GM19239 (cell line): ENCODE measurements around the gene ASIP.
"Not testable (repeated sequence)": the region's sequence is repeated elsewhere in the genome, so short reads cannot be mapped to it uniquely, and the experiment has no call there.

Experiments used
- DNase-seq: peaks from one replicate; pipeline ENCODE4 v3.0.0; 2011; ENCODE audit warnings: low spot score; ENCODE audit not compliant: insufficient read length
- FAIRE-seq: peaks from 2 replicates; lab custom pipeline; 2011; peaks lifted over from hg19 to GRCh38; lab: Jason Lieb, UNC

Gene ASIP

GRCh38 chr20:34240121-34240520 lies 1.1 kb upstream of the ASIP start:
- FAIRE-seq = no peak
- no peak for DNase-seq

GRCh38 chr20:34242015-34242414 lies 792 bp downstream of the ASIP start:
- DNase-seq, FAIRE-seq: not testable (repeated sequence)

- no peak for DNase-seq
- no peak for FAIRE-seq
These were observed 1.7 kb downstream of the ASIP start for GRCh38 chr20:34242879-34243278.

- no peak for DNase-seq
- no peak for FAIRE-seq
These were observed 2.2 kb downstream of the ASIP start for GRCh38 chr20:34243377-34243776.

GRCh38 chr20:34246126-34246626 lies 5.0 kb downstream of the ASIP start:
- FAIRE-seq (no peak), DNase-seq (no peak)

GRCh38 chr20:34249291-34249690 lies 8.1 kb downstream of the ASIP start:
- FAIRE-seq (no peak), DNase-seq (no peak)

GRCh38 chr20:34250005-34250404 lies 8.8 kb downstream of the ASIP start:
- DNase-seq (no peak), FAIRE-seq (no peak)

- FAIRE-seq (no peak), DNase-seq (no peak)
These were observed 10.4 kb downstream of the ASIP start for GRCh38 chr20:34251619-34252018.

GRCh38 chr20:34252431-34253086 lies 11.3 kb downstream of the ASIP start:
- FAIRE-seq, DNase-seq: not testable (repeated sequence)

- DNase-seq (no peak), FAIRE-seq (no peak)
These were observed 13.8 kb downstream of the ASIP start for GRCh38 chr20:34254979-34255378.

- DNase-seq = no peak
- FAIRE-seq = no peak
These were observed 15.5 kb downstream of the ASIP start for GRCh38 chr20:34256629-34257124.

GRCh38 chr20:34260208-34260942 lies 19.2 kb downstream of the ASIP start:
- no peak for FAIRE-seq
- no peak for DNase-seq

GRCh38 chr20:34262488-34263288 lies 21.5 kb downstream of the ASIP start:
- DNase-seq (no peak), FAIRE-seq (peak; percentile 69)

- not testable (repeated sequence) for FAIRE-seq
These were observed 22.2 kb downstream of the ASIP start for GRCh38 chr20:34263468-34263867.

GRCh38 chr20:34264141-34264540 lies 22.9 kb downstream of the ASIP start:
- no peak for FAIRE-seq
- DNase-seq = no peak

More at GRCh38 chr20:34263468-34263867, 22.2 kb downstream of the ASIP start:
- DNase-seq = not testable (repeated sequence)

GRCh38 chr20:34268145-34268544 lies 26.9 kb downstream of the ASIP start:
- no peak for FAIRE-seq
- DNase-seq = no peak

- FAIRE-seq (no peak), DNase-seq (no peak)
These were observed 27.8 kb downstream of the ASIP start for GRCh38 chr20:34268851-34269636.

- no peak for FAIRE-seq
- no peak for DNase-seq
These were observed 28.9 kb downstream of the ASIP start for GRCh38 chr20:34269996-34270627.

- DNase-seq (no peak), FAIRE-seq (no peak)
These were observed 30.7 kb downstream of the ASIP start for GRCh38 chr20:34271956-34272355.
